Colon (tissue), 2 donors: ENCODE data around the gene LRRC10B.
"Not testable (repeated sequence)": the region's sequence is repeated elsewhere in the genome, so short reads cannot be mapped to it uniquely, and the experiment has no call there.

Source experiments
- FAIRE-seq: peaks from 2 replicates; lab custom pipeline; 2012; peaks lifted over from hg19 to GRCh38; lab: Jason Lieb, UNC
- donor health status: control.
- donor health status: control.

Gene LRRC10B

DNA sequence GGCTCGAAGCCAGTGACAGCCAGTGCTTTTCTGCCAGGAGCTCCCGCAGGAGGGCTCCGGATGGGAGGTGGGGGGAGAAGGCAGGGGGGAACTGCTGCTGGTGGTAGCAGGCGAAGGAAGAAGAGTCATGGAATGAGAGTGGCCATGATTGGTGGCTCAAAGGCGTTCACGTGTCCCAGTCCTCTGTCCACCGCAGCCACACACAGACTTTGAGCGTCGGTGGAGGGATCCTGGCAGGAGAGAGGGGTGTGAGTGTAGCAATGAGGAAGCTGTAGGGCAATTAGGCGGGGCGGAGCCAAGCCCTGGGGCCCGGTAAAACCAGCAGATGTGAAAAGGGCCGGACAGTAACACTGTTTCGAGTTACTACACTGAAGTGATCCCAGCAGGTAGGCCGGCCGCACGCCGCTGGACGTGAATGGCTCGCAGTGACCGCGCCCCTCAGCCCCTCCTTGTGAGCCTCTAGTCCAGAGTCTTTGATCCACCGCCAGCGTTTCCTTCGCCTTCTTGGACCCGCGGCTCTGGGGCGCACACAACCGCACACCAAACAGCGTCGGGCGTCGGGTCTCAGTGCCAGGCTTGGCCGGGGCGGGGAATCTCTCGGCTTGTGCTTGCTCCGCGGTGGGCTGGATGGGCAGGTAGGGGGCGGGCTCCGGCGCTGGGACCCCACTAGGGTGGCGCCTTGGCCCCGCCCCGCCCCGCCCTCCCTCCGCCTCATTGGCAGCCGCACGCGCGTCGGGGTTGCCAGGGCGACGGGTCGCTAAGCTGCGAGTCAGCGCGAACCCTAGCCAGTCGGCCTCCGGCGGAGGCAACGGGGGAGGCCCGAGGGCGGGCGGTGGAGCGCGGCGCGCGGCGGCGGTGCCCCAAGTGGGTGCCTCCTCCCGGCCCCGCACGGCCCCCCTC, at the start of gene LRRC10B:
TSS of gene LRRC10B (plus strand) at position 788 of the 900 bp plus-strand sequence. CDS start 250 bp downstream, outside the sequence.
- FAIRE-seq = no peak

DNA sequence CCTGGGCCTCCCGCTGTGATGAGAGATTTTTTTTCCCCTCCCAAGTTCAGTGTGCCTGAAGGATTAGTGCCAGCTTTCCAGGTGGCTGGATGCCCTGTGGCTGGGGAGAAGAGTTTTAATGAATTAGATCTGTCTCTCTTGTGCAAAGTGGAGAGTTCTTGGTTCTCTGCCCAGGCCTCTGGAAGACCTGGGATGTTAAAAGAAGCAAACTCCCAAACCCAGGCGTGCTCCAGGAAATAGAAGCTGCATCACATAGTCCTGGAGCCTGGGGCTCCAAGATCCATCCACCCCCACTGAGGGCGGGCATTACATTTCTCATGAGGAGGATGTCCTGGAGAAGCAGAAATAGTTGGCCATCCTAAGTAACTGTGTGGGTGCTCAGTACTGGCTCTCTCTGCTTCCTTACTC, 48.1 kb upstream of the LRRC10B start:
- FAIRE-seq = no peak

DNA sequence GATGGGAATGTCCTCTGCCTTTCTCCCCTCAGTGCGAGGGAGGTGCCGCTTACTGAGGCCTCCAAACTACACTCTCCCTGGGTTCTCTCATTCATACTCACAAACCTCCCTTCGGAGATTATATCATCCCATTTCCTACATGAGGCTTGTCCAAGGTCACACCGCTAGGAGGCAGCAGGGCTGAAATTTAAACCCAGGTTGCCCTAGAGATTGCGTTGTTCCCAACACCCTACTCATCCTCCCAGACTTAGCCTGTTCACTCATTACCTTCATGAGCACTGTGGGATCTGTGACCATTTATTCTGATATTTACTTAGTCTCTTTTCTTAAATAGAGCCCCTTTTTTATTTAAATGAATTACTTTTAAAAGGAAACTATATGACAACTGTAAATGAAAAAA, 47.6 kb upstream of the LRRC10B start:
- FAIRE-seq = no peak

DNA sequence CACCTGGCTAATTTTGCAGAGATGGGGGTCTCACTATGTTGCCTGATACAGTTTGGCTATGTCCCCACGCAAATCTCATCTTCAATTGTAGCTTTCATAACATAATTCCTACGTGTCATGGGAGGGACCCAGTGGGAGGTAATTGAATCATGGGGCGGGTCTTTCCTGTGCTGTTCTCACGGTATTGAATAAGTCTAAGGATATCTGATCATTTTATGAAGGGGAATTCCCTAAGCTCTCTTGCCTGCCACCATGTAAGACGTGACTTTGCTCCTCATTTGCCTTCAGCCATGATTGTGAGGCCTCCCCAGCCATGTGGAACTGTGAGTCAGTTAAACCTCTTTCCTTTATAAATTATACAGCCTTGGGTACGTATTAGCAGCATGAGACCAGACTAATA, 40.9 kb upstream of the LRRC10B start:
- not testable (repeated sequence) for FAIRE-seq

DNA sequence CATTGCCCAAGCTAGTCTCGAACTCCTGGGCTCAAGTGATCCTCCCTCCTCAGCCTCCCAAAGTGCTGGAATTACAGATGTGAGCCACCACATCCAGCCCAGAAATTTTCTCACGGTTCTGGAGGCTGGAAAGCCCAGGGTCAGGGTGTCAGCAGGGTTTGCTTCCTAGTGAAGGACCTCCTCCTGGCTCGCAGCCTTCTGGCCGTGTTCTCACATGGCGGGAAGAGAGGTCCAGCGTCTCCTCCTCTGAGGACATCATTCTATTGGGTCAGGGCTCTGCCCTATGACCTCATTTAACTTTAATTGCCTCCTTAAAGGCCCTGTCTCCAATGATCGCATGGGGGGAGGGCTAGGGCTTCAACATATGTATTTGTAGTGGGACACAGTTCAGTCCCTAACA, 40.5 kb upstream of the LRRC10B start:
- no peak for FAIRE-seq

DNA sequence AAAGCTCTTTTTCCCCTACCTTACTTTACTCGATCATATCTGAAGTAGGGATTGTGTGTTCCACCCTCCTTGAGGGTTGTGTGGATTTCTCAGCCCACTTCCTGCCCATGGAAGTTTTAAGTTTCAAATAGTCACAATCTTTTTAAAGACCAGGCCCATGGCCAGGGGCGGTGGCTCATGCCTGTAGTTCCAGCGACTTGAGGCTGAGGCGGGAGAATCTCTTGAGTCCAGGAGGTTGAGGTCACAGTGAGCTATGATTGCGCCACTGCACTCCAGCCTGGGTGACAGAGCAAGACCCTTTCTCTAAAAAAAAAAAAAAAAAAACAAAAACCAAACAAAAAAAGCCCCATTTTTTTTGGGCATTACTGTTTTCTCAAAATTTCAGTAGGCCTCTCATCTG, 36.3 kb upstream of the LRRC10B start:
- FAIRE-seq = no peak

DNA sequence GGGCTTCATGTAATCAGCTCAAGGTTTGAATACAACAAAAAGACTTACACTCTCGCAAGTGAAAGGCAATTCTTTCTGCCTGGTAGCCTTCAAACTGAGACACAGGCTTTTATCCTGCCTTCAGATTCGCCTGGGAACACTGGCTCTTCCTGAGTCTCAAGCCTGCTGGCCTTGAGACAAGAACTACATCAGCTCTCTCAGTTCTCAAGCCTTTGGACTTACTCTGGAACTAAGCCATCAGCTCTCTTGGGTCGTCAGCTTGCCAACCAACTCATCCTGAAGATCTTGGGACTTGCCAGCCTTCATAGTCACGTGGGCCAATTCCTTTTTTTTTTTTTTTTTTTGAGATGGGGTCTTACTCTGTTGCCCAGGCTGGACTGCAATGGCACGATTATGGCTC, 35.7 kb upstream of the LRRC10B start:
- FAIRE-seq = no peak

DNA sequence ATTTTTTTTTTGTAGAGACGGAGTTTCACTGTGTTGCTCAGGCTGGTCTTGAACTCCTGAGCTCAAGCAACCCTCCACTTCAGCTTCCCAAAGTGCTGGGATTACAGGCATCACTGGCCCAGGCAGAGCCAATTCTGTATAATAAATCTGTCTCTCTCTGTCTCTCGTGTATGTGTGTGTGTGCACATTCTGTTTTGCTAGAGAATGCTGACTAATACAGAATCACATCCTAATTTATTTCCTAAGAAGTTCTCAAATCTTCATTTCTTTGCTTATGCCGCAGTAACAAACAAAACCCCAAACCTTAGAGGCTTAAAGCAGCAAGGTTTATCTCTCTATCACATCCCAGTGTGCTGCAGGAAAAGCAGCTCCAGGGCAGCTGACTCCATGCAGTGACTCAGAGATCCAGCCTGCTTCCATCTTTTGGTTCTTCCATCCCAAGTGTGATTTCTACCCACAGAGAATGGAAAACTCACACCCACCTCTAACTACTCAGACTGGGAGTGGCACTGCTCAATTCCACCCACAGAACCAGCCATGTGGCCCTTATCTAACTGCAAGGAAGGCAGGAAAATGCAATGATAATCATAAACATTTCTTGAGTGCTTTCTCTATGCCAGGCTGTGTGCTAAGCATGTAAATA, 35.1 kb upstream of the LRRC10B start:
- no peak for FAIRE-seq

DNA sequence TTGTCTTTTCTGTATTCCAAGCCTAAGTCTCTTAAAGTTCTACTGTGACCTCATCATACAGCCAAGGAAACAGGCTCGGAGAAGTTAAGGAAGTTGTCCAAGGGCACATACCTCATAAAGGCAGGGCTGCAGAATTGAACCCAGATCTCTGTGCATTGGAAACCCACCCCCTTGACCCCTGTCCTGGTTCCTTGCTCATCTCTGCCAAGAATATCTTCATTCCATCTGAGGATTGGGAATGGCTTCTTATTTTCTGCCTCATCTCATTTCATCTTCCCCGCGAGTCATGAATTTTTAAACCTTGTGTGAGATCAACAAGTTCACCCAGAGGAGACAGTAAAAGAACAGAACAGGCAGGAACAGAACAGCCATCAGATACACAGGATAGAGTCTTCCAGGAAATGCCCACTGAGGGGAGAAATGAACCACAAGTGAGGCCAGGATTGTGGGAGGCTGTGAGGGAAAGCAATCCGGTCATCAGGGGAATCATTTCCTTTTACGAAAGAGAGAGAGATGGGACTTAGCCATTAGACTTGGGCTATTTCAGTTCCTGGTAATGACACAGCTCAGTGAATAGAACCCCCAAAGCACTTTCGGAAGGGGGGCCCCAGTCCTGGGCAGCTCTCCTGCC, 34.4 kb upstream of the LRRC10B start:
- FAIRE-seq = no peak

DNA sequence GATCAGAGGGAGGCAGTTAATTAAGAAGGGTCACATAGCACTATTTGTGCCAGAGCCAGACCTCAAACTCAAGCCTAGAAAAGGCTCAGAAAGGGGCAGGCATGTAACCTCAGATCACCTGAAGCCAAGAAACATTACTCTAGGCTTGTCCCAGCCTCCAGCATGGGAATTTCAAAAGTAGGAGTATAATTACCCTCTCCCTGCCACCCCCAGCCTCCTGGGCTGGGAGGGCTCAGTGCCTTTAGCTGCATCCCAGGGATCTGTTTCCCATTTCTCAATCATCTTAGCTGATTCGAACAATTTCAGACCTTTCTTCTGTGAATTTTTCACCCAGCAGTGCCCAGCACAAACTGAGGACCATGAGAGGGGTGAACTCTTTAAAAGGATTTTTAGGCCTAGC, 33.1 kb upstream of the LRRC10B start:
- no peak for FAIRE-seq

DNA sequence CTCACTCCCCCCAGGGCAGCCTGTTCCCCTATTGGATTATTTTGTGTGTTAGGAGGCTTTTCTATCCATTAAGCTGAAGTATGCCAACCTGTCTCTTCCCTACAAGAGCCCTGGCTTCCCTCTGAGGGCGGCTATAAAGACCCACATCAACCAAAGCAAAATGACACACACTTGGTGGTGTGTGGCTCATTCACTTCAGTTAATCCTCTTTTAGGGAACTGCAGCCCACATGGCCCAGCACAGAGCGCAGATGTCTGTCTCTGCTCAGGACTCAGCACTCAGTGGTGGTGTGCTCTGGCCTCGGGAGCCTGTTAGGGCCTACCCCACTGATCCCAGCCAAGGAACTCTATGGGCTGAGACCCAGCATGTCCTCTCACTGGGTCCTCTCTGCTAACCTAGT, 32.2 kb upstream of the LRRC10B start:
- FAIRE-seq = no peak

DNA sequence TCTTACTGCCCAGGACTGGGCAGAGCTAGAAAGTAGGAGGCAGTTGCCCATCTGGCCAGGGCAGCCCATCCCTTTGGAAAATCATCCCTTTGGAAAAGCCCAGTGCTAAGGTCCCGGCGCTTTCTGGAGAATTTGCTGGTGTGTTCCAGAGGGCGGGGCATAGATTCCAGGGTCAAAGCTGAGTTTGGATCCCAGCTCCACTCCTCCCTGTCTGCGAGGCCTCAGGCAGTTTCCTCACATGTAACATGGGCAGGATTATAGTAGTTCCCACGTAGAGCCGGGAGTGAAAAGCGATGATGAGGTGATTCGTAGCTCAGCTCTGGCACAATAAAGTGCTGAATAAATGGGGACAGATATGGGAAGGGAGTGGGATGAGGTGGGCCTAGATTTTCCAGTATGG, 31.4 kb upstream of the LRRC10B start:
- FAIRE-seq = no peak

DNA sequence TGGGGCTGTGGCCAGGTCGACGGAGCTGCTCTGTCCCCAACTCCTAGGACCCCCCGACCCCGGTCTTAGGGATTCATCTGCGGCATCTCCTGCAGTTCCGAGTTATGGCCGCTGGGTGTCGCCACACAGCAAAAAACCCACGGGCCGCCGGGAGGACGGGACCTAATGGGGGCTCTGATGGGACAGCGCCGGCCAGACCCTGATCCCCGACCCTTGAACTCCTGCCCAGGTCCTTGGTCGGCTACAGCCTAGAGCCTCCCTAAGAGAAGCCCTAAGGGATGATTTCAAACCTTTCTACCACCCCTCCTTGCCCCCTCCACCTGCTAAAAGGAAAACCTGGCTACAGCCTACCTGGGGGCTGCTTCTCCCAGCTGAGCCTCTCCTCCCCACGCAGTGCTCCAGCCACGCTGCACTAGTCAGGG, 30.8 kb upstream of the LRRC10B start:
- FAIRE-seq = no peak

DNA sequence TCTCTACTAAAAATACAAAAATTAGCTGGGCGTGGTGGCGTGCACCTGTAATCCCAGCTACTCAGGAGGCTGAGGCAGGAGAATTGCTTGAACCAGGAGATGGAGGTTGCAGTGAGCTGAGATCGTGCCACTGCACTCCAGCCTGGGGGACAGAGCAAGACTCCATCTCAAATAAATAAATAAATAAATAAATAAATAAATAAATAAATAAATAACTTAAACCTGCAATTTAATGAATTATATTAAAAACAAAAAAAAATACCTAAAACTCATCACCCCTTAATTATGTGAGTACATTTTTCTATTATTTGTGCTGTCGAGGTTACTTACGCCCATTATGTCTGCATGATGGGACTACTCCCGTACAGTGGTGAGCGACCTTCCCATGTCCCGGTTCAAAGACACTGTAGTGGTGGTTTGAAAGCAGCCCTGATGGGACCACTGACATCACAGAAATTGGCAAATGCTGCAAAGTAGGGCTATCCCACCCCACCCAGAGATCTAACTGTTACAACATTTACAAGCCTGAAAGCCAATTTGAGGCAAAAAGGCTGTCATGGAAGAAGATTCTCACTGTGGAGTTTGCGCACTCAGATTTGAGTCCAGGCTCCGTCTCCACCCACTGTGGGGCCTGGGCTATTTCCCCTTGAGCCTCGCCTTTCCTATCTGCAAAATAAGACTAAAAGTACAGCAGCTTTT, 29.0 kb upstream of the LRRC10B start:
- not testable (repeated sequence) for FAIRE-seq

DNA sequence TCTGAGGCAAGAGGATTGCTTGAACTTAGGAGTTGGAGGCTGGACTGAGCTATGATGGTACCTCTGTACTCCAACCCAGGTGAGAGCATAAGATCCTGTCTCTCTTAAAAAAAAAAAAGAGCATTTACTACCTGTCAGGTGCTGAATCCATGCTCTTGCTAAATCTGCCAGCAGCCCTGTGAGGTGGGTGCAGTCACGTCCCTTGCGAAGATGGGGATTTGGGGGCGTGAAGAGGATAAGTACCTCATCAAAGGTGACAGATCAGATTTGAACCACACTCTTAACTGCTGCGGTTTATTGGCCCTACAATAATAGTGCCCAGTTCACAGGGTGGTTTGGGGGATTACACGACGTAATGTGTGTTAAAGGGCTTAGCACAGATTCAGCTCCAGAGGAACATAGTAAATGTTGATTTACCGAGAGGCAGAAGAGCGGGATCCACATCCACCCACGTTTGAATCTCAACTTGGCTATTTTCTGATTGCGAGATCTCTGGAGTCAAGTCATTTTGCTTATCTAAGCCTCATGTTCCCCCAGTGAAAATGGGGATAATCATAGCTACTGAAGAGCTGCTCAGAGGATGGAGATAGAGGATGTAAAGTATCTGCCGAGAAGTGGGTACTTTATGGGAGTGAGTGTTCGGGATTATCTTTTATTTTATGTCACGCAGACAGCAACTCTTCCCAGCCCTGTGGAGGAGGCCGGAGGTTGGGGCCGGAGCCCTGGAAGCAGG, 28.1 kb upstream of the LRRC10B start:
- no peak for FAIRE-seq

DNA sequence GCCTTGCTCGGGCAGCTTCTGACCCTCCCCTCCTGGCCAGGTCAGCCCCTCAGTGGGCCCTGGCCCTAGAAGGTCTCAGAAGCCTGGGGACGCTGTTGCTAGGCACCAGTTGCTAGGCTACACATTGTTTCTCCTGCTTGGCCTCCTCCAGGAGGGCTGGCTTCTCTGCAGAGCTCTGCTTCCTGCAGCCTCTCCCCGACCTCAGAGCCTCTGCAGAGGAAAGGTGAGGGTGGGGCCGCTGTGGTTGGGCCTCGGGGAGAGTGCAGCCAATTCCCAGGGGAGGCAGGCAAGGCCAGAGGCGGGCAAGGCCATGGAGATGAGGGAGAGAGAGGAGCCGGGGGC, 27.6 kb upstream of the LRRC10B start:
- FAIRE-seq = no peak

DNA sequence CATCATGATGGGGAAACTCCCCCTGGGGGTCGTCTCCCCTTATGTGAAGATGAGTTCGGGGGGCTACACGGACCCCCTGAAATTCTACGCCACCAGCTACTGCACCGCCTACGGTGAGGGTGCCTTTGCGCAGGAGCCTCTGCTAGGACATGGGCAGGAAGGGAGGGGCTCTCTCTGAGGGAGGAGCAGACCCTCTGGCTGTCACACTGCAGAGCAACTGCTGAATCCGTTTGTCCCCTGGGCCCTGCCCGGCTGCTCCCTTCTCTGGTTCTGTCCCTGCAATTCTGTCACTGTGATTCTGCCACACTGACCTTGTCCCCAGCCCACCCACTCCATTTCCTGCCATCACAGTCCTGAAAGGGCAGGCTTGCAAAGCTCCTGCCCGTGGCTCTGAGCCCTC, 26.7 kb upstream of the LRRC10B start:
- FAIRE-seq = no peak

DNA sequence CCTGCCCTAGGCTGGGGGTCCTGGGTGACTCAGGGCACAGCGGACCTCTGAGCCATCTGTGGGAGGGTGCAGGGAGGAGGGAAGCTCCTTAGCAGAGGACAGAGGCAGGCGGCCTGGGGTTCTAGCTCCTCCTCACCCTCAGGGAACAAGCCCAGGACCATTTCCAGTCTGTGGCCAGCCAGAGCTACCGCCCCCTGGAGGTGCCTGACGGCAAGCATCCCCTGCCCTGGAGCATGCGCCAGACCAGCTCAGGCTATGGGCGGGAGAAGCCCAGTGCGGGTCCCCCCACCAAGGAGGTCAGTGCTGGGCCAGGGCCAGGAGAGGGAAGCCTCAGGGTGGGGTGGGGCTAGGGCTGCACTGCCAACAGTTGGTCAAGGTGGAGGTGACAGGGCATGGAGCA, 26.0 kb upstream of the LRRC10B start:
- no peak for FAIRE-seq

DNA sequence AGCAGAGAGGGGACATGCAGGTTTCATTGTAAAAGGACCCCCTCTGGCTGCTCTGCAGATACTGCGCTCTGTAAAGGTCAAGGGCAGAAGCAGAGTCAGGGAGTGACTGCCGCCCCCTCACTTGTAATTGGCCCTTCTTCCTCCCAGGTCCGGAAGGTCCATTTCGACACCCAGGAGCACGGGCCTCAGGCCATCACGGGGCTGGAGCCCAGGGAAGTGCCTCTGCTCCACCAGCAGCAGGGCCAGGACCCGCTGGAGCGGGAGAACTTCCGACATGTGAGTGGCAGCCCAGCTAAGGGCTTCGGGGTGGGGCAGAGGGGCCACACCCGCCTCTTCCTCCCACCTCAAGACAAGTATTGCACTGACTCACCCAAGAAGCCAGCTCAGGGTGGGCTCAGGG, 24.0 kb upstream of the LRRC10B start:
- FAIRE-seq = no peak

DNA sequence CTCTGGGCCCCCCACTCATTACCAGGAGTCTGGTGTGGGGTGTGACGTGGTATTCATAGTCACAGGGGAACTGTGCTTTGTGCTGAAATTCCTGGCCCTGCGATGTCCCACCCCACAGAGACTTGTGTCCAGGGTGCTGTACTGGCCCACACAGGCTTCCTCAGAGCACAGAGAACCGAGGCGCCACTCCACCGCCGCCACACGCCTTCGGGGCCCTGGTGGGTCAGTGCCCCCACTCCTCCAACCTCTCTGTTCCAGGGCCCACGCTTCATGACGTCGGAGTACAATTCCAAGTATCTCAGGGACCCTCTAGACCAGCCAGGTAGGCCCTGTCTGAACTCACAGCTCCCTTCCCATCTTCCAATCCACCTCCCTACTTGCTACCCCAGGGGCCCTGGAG, 23.5 kb upstream of the LRRC10B start:
- no peak for FAIRE-seq

DNA sequence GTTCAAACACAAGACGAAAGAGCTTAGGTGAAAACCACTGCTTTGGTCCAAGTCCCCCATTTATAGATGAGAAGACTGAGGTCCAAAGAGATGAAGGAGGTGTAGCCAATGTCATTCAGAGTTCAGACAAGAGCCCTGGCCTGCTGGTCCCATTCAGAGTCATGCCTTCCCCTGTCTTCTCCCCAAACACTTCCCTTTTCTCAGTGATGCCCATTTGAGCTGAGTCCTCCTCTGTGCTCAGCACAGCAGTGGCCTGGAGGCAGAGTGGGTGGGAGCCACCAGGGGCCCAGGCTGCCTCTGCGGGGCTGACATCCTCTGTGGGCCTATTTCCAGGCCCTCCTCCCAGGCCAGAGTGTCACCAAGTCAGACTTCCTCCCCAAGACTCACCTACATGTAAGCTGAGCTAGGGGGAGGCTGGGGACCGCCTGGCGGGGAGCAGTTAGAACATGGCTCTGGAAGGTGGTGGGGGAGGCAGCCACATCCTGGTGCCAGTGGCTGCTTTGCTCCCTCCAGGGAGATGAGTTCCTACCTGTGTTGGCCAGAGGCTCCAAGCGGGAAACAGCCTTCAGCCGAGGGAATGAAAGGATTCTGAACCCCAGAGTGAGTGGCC, 22.4 kb upstream of the LRRC10B start:
- no peak for FAIRE-seq

DNA sequence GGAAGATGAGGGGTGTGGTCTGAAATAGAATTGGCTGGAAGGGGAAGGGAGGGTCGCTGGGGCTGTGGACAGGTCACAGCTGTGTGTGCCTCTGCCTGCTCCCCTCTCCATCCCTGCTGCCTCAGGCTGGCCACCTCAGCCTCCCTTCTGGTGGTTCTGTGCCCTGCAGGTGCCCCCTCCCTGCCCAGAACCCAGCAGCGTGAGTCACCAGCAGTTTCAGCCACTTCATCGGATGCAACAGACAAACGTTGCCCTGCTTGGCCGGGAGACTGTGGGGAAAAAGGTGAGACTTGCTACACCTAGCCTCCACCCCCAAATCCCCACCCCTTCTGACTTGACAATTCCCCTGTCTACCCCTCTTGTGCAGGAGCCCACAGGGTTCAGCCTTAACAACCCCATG, 21.8 kb upstream of the LRRC10B start:
- no peak for FAIRE-seq
